HG02852 (cell line): ENCODE results near the gene CDCA7L.
"Not testable (repeated sequence)": the region's sequence is repeated elsewhere in the genome, so short reads cannot be mapped to it uniquely, and the experiment has no call there.

ENCODE experiments used
- ATAC-seq: cut with Tn5 transposase; IDR thresholded peaks from one replicate; pipeline ENCODE4 v1.9.1; 2021; ENCODE audit warnings: mild to moderate bottlenecking, moderate library complexity; ENCODE audit not compliant: unreplicated experiment

The CDCA7L gene

GRCh38 chr7:21911341-21911875 lies 34.3 kb downstream of the CDCA7L start:
- no peak for ATAC-seq

DNA sequence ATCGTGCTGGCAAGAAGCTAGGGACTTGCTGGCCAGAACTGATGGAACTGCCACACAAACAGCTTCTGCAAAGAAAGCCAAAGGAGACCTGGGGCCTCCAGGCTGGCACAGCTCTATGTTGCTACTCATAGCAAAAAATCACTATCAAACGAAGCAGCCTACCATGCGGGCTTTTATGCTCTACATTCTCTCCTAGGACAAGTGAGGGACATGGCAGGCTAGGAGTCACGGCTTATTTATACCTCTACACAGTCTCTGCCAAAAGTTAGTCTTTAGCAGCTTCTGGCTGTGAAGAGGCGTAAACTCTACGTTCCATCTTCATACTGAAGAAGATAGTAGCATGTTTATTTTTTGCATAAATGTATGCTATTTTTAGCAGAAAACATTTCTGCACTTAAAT lies 35.4 kb downstream of the CDCA7L start:
- no peak for ATAC-seq

DNA sequence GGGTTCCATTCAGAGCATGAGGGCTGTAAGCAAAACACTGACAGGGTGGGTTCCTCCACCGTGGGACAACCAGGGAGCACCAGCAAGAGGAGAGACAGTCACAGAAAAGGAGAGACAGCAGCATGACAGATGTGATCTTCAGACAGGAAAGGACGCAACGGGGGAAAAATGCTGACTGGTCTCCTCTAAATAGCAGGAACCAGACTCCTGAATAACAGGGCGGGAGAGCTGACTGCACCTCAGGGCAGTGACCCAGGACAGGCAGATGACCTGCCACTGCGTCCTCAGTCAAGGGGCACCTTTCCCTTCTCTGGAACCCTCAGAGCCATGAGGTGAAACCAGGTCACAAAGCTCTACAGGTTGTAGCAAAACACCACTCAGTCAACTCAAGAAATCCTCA lies 37.0 kb downstream of the CDCA7L start:
- ATAC-seq: no peak

GRCh38 chr7:21903020-21903786 lies 42.5 kb downstream of the CDCA7L start:
- no peak for ATAC-seq

DNA sequence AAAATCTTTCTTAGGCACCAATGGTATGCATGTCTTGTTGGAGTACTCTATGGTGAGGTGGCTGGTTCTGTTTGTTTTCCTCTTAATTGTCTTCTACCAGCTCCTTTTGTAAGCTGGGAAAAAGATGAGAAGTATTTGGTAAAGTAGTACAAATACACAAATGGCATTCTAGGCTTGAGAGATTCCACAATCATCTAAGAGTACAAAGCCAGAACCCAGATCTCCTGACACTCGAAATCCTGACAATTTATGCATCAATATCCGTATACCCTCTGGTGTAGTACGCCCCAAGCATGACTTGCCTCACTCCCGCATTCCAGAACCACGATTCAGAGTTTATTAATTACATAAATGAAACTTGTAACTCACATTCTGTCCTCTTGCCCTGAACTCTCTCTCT lies 43.5 kb downstream of the CDCA7L start:
- no peak for ATAC-seq

GRCh38 chr7:21898265-21898930 lies 47.3 kb downstream of the CDCA7L start:
- peak; percentile 96 for ATAC-seq

DNA sequence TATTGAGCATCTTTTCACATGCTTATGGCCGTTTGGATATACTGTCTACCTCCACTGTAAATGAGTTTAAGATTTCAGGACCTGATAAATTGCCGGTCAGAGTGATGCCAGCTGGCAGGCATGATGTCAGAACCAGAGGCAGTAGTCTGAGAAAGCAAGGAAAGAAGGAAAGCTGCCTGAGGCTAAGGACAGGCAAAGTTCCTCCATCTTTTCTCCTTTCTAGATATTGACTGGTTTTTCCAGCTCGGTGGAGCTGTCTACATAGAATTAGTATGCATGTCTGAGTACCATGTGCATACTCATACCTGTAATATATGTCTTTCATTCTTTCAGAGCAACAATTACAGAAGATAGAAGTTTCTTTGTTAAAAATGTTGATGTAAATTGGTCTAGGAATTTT lies 52.3 kb downstream of the CDCA7L start:
- no peak for ATAC-seq

- no peak for ATAC-seq
Observed at GRCh38 chr7:21891291-21891690, 54.4 kb downstream of the CDCA7L start.

- no peak for ATAC-seq
Observed at GRCh38 chr7:21887779-21888178, 57.9 kb downstream of the CDCA7L start.

DNA sequence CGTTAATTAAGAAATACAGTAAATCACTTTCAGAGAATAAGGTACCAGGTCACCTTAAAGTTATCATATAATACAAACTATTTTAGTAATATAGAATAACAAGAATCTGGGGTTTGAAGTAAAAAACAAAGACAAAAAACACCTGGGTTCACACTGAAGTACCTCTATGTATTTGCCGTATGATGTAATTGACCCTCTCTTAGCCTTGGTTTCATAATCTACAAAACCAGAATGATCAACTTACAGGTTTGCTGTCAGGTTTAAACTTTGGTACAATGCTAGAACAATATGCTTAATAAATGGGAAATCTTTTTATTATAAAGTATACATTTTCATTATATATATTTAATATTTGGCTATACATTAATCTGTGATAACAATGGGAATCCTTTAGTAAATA lies 58.3 kb downstream of the CDCA7L start:
- no peak for ATAC-seq

DNA sequence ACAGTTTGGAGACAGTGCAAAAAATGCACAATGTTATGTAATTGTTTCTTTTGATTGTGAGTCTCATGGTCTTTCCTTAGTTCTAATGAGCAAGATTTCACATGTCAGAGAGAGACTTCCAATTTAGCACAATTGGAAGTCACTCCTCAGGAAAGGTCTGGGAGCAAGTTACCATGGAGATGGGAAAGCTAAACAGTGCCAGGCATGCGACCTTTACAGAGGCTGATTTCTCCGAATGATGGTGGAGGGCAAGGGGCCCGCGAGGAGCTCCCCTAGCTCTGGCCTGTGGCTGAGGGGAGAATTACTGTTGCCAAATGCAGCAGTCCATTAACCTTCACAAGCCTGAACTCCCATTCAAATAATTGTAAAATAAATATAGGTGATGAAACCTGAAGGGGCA lies 59.3 kb downstream of the CDCA7L start:
- no peak for ATAC-seq

- ATAC-seq: no peak
Observed at GRCh38 chr7:21884496-21884895, 61.2 kb downstream of the CDCA7L start.

DNA sequence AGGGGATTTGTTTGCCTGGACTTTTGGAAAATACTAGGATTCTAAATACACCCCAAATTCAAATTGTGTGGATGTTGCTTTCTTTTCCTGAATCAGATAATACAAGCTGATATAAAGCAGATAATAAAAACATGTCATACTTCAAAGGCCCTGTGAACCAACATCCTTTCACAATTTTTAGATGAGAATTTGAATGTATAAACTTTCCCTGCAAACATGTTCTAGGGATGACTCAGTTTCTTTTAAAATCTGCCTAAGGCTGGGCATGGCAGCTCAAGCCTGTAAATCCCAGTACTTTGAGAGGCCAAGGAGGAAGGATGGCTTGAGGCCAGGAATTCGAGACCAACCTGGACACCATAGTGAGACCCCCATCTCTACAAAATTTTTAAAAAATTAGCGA lies 62.2 kb downstream of the CDCA7L start:
- not testable (repeated sequence) for ATAC-seq

- ATAC-seq: no peak
Observed at GRCh38 chr7:21883069-21883468, 62.6 kb downstream of the CDCA7L start.

- no peak for ATAC-seq
Observed at GRCh38 chr7:21869785-21870402, 75.8 kb downstream of the CDCA7L start.

DNA sequence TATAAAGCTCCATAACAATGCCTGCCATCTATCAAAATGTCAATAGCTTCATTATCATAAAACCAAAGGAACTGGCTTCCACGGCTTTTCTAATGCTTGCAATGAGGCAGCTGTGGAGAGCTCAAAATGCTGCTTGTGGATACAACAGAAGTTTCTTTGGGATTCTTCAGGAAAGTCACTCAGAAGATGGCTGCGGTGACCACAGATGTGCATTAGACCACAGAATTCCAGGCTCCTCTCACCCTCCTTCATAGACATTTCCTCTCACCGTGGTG lies 77.2 kb downstream of the CDCA7L start:
- no peak for ATAC-seq

DNA sequence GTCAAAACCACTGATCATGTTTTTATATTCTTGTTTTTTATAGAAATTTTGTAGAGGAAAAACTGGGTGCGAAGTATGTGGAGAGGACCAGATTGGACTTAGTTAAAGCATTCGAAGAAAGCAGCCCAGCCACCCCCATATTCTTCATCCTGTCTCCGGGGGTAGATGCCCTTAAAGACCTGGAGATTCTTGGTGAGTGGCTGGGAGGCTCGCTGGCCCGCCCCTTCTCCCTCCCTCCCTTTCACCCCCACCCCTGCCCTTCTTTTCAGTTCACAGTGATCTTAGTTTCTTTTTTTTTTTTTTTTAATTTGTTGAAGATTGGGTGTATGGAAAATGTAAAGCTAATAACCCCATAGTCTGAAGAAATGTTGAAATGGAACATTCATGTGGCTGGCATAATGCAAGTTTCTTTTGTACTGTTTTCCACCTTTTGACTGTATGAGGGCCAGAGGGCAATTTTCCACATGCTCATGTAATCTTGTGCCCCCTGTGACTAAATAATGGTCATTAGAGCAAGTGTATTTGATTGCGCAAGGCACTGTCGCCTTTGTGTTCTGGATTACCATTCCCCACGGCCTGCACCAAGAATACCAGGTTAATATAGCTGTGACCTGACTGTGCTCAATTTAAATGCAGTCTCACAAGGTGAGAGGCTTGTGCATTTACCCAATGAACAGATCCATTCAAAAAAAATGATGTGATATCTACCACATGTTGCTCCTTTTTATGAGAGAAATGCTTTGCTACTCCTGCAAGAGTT lies 77.7 kb downstream of the CDCA7L start:
- ATAC-seq: no peak

DNA sequence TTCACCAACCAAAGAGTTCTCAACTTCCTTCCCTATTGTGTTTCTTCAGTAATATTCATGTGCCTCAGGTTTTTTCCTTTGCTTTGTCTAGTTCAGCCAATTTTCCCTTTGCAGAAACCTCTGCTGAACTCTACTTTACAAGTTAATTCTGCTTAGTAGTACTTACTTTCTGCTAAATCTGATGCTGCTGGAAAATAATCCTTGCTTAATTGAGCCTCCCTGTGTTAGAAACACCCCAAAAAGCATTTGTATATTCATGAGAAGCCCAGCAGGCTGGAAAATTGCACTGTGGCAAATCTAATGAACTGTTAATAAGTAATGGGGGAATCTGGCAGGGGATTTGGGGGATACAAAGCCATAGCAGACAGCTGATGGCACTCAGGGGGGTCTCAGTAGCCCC lies 78.5 kb downstream of the CDCA7L start:
- ATAC-seq: no peak

DNA sequence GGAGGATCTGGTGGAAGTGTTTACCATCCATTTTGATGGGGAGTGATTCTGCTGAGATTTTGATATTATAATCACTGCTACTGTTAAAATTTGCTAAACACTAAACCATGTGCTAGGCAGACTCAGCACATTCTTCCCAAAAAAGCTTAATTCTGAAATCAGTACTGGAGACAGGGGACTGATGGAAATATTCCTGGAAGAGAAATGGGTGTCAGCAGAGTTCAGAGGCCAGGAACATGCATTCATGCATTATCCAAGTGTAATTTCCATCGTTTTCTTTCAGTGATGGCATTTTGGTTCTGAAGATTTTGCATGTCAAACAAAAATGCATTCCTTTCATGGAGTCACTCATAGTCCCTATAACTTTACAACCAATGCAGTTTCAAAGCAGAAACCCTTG lies 79.0 kb downstream of the CDCA7L start:
- ATAC-seq: no peak

- ATAC-seq: not testable (repeated sequence)
Observed at GRCh38 chr7:21865631-21866204, 80.0 kb downstream of the CDCA7L start.

DNA sequence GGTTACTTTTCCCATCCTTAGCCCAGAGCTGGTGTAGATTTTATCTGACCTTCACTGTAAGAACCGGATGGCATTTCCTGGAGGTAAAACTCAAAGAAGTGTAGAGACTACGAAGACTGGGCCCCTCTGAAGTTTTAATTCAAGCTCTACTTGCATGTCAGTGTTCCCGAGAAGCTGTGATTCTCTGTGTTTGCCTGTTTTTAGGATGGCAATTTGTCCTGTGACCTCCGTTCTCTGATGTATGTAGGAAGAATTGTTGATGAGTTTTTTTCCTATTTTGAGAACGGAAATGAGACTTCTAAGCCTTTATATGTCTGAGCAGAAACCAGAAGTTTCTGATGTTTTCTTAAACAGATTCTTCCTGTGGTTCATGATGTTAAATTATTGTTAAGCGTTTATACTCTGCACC lies 94.1 kb downstream of the CDCA7L start:
- no peak for ATAC-seq
